Measurements from ENCODE around the gene CWF19L1.

CWF19L1 gene

GRCh38 chr10:100248820-100249219 is 18.6 kb downstream of the CWF19L1 start:
- no peak for DNase-seq

- DNase-seq = no peak
Measured at GRCh38 chr10:100245484-100246220, 21.8 kb downstream of the CWF19L1 start.

DNA sequence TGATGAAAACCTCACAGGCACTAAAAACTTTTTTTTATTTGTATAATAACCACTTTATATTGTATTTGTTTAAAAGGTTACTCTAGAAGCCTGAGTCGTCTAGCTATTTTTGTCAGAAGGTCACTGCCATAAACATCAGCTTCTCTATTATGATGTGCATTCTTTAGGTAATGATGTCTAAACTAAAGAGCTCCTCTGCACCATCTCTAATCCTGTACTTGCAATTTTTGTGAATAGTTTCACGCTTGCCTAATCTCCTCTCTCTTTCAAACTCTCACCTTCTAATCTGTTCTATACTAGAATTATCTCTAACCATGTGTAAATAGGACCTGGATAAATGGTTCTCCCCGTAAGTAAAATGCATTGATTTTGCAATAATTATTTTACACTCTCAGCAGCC is 27.6 kb downstream of the CWF19L1 start:
- no peak for DNase-seq

DNA sequence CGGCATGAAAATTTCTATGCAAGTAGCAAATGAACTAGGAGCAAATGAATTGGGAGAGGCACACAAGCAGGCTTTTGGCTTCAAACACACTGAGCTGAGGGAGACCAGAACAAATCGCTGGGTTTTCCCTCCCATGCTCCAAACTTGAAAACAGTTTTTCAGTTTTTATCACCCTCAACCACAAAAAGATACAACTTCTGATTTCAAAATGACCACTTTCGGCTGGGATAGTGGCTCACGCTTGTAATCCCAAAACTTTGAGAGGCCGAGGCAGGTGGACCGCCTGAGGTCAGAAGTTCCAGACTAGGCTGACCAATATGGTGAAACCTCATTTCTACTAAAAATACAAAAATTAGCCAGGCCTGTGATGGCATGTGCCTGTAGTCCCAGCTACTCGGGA is 29.0 kb downstream of the CWF19L1 start:
- DNase-seq = no peak

- DNase-seq = no peak
Measured at GRCh38 chr10:100232101-100232500, 35.3 kb downstream of the CWF19L1 start.

- no peak for DNase-seq
Measured at GRCh38 chr10:100229819-100230422, 37.5 kb downstream of the CWF19L1 start.

- DNase-seq = no peak
Measured at GRCh38 chr10:100223879-100224278, 43.6 kb downstream of the CWF19L1 start.

GRCh38 chr10:100222529-100222928 is 44.9 kb downstream of the CWF19L1 start:
- DNase-seq = no peak

GRCh38 chr10:100216006-100216405 is 51.4 kb downstream of the CWF19L1 start:
- no peak for DNase-seq

GRCh38 chr10:100209303-100209702 is 58.1 kb downstream of the CWF19L1 start:
- DNase-seq = no peak

- DNase-seq = no peak
Measured at GRCh38 chr10:100208276-100208675, 59.2 kb downstream of the CWF19L1 start.

GRCh38 chr10:100204370-100204769 is 63.1 kb downstream of the CWF19L1 start:
- no peak for DNase-seq

GRCh38 chr10:100201549-100201948 is 65.9 kb downstream of the CWF19L1 start:
- DNase-seq = no peak

DNA sequence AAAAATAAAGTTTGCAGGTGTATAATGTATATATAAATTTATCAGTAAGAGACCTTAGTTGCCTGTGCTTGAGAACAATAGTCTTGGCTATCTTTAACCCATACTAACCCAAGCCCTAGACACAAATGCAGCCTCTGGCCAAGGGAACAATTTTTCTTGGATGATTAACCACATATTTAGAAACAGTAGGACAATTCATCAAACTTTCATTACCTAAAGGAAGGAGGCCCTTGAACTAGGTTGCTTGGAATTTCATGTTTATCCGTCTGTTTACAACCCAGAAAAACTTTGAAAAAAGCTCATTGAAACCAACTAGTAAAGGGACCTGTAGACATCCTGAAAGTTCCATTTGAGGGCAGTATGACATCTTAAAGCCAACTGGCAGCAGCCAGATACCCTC is 72.7 kb downstream of the CWF19L1 start:
- no peak for DNase-seq

DNA sequence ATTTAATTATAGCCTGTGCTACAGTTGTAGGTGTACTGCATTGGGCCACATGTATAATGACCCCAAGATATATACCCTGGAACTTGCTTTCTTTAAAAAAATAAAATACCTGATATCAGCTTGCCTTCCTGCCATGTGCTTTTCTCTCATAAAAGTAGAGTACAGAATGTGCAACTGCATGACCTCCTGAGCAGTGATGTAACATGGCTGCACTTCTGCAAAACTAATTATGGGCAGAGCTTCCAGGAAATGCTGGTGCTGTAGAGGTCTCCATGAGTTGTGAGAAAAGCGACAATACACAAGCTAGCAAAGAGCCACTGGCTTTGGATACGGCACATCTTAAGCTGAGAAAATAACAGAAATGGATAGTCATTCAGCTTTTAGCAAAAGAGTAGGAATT is 75.1 kb downstream of the CWF19L1 start:
- DNase-seq = peak; percentile 50

- peak; percentile 69 for DNase-seq
Measured at GRCh38 chr10:100186253-100187212, 80.9 kb downstream of the CWF19L1 start.

GRCh38 chr10:100185364-100186252 is 81.8 kb downstream of the CWF19L1 start, which contains the start of gene ERLIN1:
Gene ERLIN1 (minus strand): TSS chr10:100186029. CDS start chr10:100185626, 403 bp downstream.
- peak; percentile 96 for DNase-seq

DNA sequence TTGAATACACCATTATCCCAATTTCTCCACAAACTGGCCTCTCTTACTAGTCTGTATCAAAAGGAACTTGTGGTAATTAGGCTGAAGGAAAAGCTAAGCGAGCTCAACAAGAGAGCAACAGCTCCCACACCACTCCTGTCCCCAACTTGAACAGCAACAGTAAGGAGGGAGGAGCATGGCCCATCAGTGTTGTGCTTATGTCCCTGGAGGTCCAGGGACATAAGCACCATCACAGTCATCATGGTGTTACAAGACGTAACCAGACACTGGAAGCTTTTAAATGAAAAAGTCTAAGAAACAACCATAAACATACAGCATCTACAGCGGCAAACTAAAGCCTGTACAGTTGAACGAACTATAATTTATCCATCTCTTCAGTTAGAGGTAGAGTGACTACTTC is 82.6 kb downstream of the CWF19L1 start:
- DNase-seq = peak; percentile 77

- no peak for DNase-seq
Measured at GRCh38 chr10:100184426-100184825, 83.0 kb downstream of the CWF19L1 start.

- peak; percentile 81 for DNase-seq
Measured at GRCh38 chr10:100183481-100183880, 84.0 kb downstream of the CWF19L1 start.

- DNase-seq = no peak
Measured at GRCh38 chr10:100182908-100183307, 84.5 kb downstream of the CWF19L1 start.

Measured in hematopoietic multipotent progenitor cell treated with erythropoietin and hydrocortisone succinate and interleukin-3 and kit ligand, for 6 days (in vitro differentiated cells).